CD14-positive monocyte (primary cell): Measurements from ENCODE around the gene SIAH3. TPM values are rescaled to one million over a fixed set of nuclear protein-coding genes. Genes with fewer than 3 reads are reported as not detected.

Experiments used
- DNase-seq, 3 donors: peaks; one replicate each; pipeline ENCODE4 v3.0.0-alpha.2; 2011 to 2022
- H2AFZ ChIP-seq: 2 replicates; pipeline ENCODE4 v1.6.0; 2012; ENCODE audit warnings: mild to moderate bottlenecking, low read depth, low read length, inconsistent platforms; ENCODE audit not compliant: insufficient read depth, poor library complexity, severe bottlenecking
- H3K27ac ChIP-seq, 2 donors: 1 replicate in 1 of 2; 2 replicates in 1 of 2; pipeline ENCODE4 v1.5.1; 2012 to 2013; ENCODE audit warnings: low read length in 2 of 2, control low read depth in 1 of 2, inconsistent platforms in 1 of 2, low read depth in 1 of 2, mild to moderate bottlenecking in 1 of 2
- H3K27me3 ChIP-seq, 2 donors: one replicate each; pipeline versions ENCODE4 v1.6.0 to v1.6.1; 2011 to 2013; ENCODE audit warnings: low read length in 2 of 2; ENCODE audit not compliant: control insufficient read depth in 2 of 2, insufficient read depth in 2 of 2
- H3K36me3 ChIP-seq, 2 donors: replicated peaks in 1 of 2; 1 replicate in 1 of 2; 2 replicates in 1 of 2; pipeline versions ENCODE4 v1.5.1 to v1.6.1; 2012 to 2013; ENCODE audit warnings: low read length in 2 of 2, control low read depth in 1 of 2, inconsistent platforms in 1 of 2, mild to moderate bottlenecking in 1 of 2; ENCODE audit not compliant: insufficient read depth in 2 of 2, control insufficient read depth in 1 of 2
- H3K4me1 ChIP-seq, 2 donors: 1 replicate in 1 of 2; 2 replicates in 1 of 2; pipeline versions ENCODE4 v1.5.1 to v1.6.1; 2012 to 2013; ENCODE audit warnings: low read length in 2 of 2, control low read depth in 1 of 2, inconsistent platforms in 1 of 2, mild to moderate bottlenecking in 1 of 2, moderate library complexity in 1 of 2; ENCODE audit not compliant: insufficient read depth in 2 of 2, control insufficient read depth in 1 of 2
- H3K4me2 ChIP-seq: replicated peaks from 2 replicates; pipeline ENCODE3; 2012; ENCODE audit warnings: low read length, moderate library complexity, mild to moderate bottlenecking; ENCODE audit not compliant: poor library complexity, severe bottlenecking; ENCODE audit errors: extremely low read depth
- H3K4me3 ChIP-seq, 3 experiments: fragments of 200-600 bp in 1 of 3; sonication (generic) in 1 of 3; replicated peaks in 1 of 3; 1 replicate in 2 of 3; 2 replicates in 1 of 3; pipeline ENCODE4 v1.5.1; 2011 to 2013; ENCODE audit warnings: low read length in 3 of 3, mild to moderate bottlenecking in 3 of 3, control low read depth in 2 of 3, low read depth in 2 of 3, inconsistent platforms in 1 of 3, moderate library complexity in 1 of 3
- H3K79me2 ChIP-seq: 2 replicates; pipeline ENCODE4 v1.6.0; 2012; ENCODE audit warnings: mild to moderate bottlenecking, control low read depth, inconsistent platforms, low read length, moderate library complexity; ENCODE audit not compliant: insufficient read depth
- H3K9ac ChIP-seq: 2 replicates; pipeline ENCODE4 v1.6.0; 2017; ENCODE audit warnings: low read length, mild to moderate bottlenecking; ENCODE audit not compliant: insufficient read depth, poor library complexity, severe bottlenecking
- H3K9me3 ChIP-seq, 2 donors: replicated peaks in 1 of 2; 1 replicate in 1 of 2; 2 replicates in 1 of 2; pipeline versions ENCODE4 v1.5.1 to v1.6.1; 2012 to 2013; ENCODE audit warnings: low read length in 2 of 2, control low read depth in 1 of 2; ENCODE audit not compliant: control insufficient read depth in 1 of 2, insufficient read depth in 1 of 2
- H4K20me1 ChIP-seq: 2 replicates; pipeline ENCODE4 v1.6.0; 2012; ENCODE audit warnings: mild to moderate bottlenecking, low read length, control low read depth, moderate library complexity; ENCODE audit not compliant: insufficient read depth
- H3K27ac Mint-ChIP-seq, 7 donors: one replicate each; pipeline ENCODE4 v1.8.0; 2020; ENCODE audit warnings: mild to moderate bottlenecking in 7 of 7, mixed read lengths in 7 of 7, moderate library complexity in 6 of 7, inconsistent platforms in 2 of 7
- H3K27me3 Mint-ChIP-seq, 3 donors: one replicate each; pipeline ENCODE4 v1.8.0; 2021 to 2022; ENCODE audit warnings: low read depth in 3 of 3, mild to moderate bottlenecking in 3 of 3, mixed read lengths in 3 of 3, moderate library complexity in 3 of 3, inconsistent platforms in 1 of 3
- H3K36me3 Mint-ChIP-seq, 2 donors: one replicate each; pipeline ENCODE4 v1.8.0; 2020; ENCODE audit warnings: mixed read lengths in 2 of 2, inconsistent platforms in 1 of 2, mild to moderate bottlenecking in 1 of 2
- H3K4me1 Mint-ChIP-seq: one replicate; pipeline ENCODE4 v1.8.0; 2020; ENCODE audit warnings: mild to moderate bottlenecking, mixed read lengths
- H3K4me3 Mint-ChIP-seq, 2 donors: one replicate each; pipeline ENCODE4 v1.8.0; 2020; ENCODE audit warnings: mild to moderate bottlenecking in 2 of 2, mixed read lengths in 2 of 2, moderate library complexity in 1 of 2
- H3K9me3 Mint-ChIP-seq, 7 donors: one replicate each; pipeline ENCODE4 v1.8.0; 2020 to 2022; ENCODE audit warnings: mixed read lengths in 7 of 7, mild to moderate bottlenecking in 6 of 7, moderate library complexity in 6 of 7, inconsistent platforms in 2 of 7
- CTCF ChIP-seq: fragments of 200-600 bp; IDR thresholded peaks from one replicate; pipeline ENCODE4 v1.8.0; 2022; ENCODE audit warnings: antibody characterized with exemption, mild to moderate bottlenecking
- WGBS: methylation state at CpG from one replicate; pipeline ENCODE4 v1.1.5; 2013; ENCODE audit warnings: missing lambda C conversion rate; ENCODE audit not compliant: insufficient coverage; 5-methylcytosine and 5-hydroxymethylcytosine counted together
- intact Hi-C, 2 donors: fragments of 100-400 bp; cut with micrococcal nuclease; formaldehyde crosslinking; loops; one replicate each; pipeline versions ENCODE4 v1.15.0 to v1.15.1; 2023
- polyA plus RNA-seq, 3 donors: library from polyadenylated mRNA; depleted of rRNA in 1 of 3; unstranded in 2 of 3; stranded (reverse) in 1 of 3; fragments of 300-500 nt in 2 of 3; fragments of >200 nt in 1 of 3; fragmentation: Illumina TruSeq in 2 of 3; gene quantifications; 1 replicate in 2 of 3; 2 replicates in 1 of 3; pipeline ENCODE4 v1.2.3, GENCODE V29; 2012 to 2021

SIAH3 gene
- polyA plus RNA-seq, 3 donors, result not detected

- Histone ChIP-seq H3K4me2 (no peak overlapping the region), H3K4me1 (no peaks in the 10 kb centered on the region), H3K4me3 (no peak overlapping the region), H3K27ac (no peak overlapping the region), H3K79me2 (no peaks in the 10 kb centered on the region), H3K36me3 (no peaks in the 10 kb centered on the region), H3K9ac (no peak overlapping the region), H3K9me3 (no peaks in the 10 kb centered on the region), H3K27me3 (no peaks in the 10 kb centered on the region), H2AFZ (no peak overlapping the region), H4K20me1 (no peaks in the 10 kb centered on the region)
- H3K27me3 Mint-ChIP-seq, result no peaks in the 10 kb centered on the region
- DNase-seq, result no peak
- H3K27ac Mint-ChIP-seq, result no peak overlapping the region
- 100% methylated on average over 2 of the region's 10 CpGs for WGBS
- intact Hi-C loops, result no loop called here
- H3K4me1 Mint-ChIP-seq, result no peaks in the 10 kb centered on the region
- no peak overlapping the region for H3K4me3 Mint-ChIP-seq
- peaks cover 0 to 2% (median 0%) of the 10 kb centered on the region in 7 donors for H3K9me3 Mint-ChIP-seq
- no peaks in the 10 kb centered on the region for H3K36me3 Mint-ChIP-seq
- no peak for TF ChIP-seq CTCF
Observed at GRCh38 chr13:45870232-45870631, 18.7 kb upstream of the SIAH3 start.

DNA sequence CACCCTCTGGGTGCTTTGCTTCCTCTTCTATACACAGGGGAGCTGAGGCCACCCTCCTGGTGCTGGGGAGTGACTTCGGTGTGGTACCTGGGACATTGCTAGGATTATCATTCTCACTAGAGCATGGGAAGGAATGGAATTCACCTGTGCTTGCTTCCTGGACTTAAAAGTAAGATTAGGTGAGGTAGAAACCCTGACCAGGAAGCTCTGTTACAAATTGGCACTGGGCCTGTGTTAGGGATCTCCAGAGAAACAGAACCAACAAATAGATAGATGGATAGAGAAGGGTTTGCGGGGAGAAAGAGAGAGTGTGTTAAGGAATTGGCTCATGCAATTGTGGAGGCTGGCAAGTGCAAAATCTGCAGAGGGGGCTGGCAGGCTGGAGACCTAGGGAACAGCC lies 13.9 kb upstream of the SIAH3 start:
- 100% methylated on average over 1 of the region's 2 CpGs for WGBS
- Mint-ChIP-seq H3K27ac (no peak overlapping the region), H3K27me3 (peaks cover 3 to 4% (median 3%) of the 10 kb centered on the region in 3 donors), H3K36me3 (no peaks in the 10 kb centered on the region), H3K4me3 (no peak overlapping the region), H3K9me3 (peaks cover 0 to 6% (median 2%) of the 10 kb centered on the region in 7 donors), H3K4me1 (no peaks in the 10 kb centered on the region)
- Histone ChIP-seq H3K27ac (no peak overlapping the region), H3K9me3 (no peaks in the 10 kb centered on the region), H3K36me3 (no peaks in the 10 kb centered on the region), H3K79me2 (no peaks in the 10 kb centered on the region), H4K20me1 (no peaks in the 10 kb centered on the region), H3K4me2 (no peak overlapping the region), H3K9ac (no peak overlapping the region), H3K27me3 (no peaks in the 10 kb centered on the region), H3K4me1 (no peaks in the 10 kb centered on the region), H3K4me3 (no peak overlapping the region), H2AFZ (no peak overlapping the region)
- intact Hi-C loops, result no loop called here
- TF ChIP-seq CTCF, result no peak
- no peak for DNase-seq
